Activated CD8-positive, alpha-beta T cell treated with anti-CD3 and anti-CD28 coated beads for 36 hours (primary cell): Measurements from ENCODE around the gene TOM1L2. TPM values are rescaled to one million over a fixed set of nuclear protein-coding genes. Genes with fewer than 3 reads are reported as not detected.

ENCODE experiments used
- ATAC-seq: fragments of 200-7000 bp; cut with Tn5 transposase; one replicate; pipeline ENCODE4 v1.10.0; 2021; ENCODE audit warnings: mild to moderate bottlenecking, moderate library complexity
- CTCF ChIA-PET: fragments of 350-600 bp; sonication (Branson Sonifier 250); formaldehyde crosslinking; loops from one replicate; lab custom pipeline; 2021; ENCODE audit warnings: antibody characterized with exemption; lab: Charles Lee
- POLR2A ChIA-PET: fragments of 350-600 bp; sonication (Branson Sonifier 250); formaldehyde crosslinking; loops from one replicate; lab custom pipeline; 2021; ENCODE audit warnings: antibody characterized with exemption; lab: Charles Lee
- DNase-seq: peaks from one replicate; pipeline ENCODE4 v3.0.0-alpha.2; 2020
- H3K27ac Mint-ChIP-seq: one replicate; pipeline ENCODE4 v1.8.0; 2021; ENCODE audit warnings: mild to moderate bottlenecking, mixed read lengths
- H3K27me3 Mint-ChIP-seq: one replicate; pipeline ENCODE4 v1.8.0; 2021; ENCODE audit warnings: mixed read lengths
- H3K36me3 Mint-ChIP-seq: one replicate; pipeline ENCODE4 v1.8.0; 2021; ENCODE audit warnings: low read depth, mixed read lengths
- H3K4me1 Mint-ChIP-seq: one replicate; pipeline ENCODE4 v1.8.0; 2021; ENCODE audit warnings: low read depth, mixed read lengths
- H3K4me3 Mint-ChIP-seq: one replicate; pipeline ENCODE4 v1.8.0; 2021; ENCODE audit warnings: mild to moderate bottlenecking, moderate library complexity, mixed read lengths
- H3K9me3 Mint-ChIP-seq: one replicate; pipeline ENCODE4 v1.8.0; 2021; ENCODE audit warnings: mixed read lengths
- intact Hi-C: fragments of 100-400 bp; cut with micrococcal nuclease; formaldehyde crosslinking; loops from one replicate; pipeline ENCODE4 v1.10.0; 2022
- total RNA-seq, 2 experiments: library from RNA; stranded (reverse); gene quantifications; one replicate each; pipeline ENCODE4 v1.2.3, GENCODE V29; 2021
- TF ChIP-seq, protein P1 (sequence below): fragments of 200-600 bp; IDR thresholded peaks from one replicate; pipeline ENCODE4 v1.8.0; 2022; ENCODE audit warnings: antibody characterized with exemption, mild to moderate bottlenecking

TOM1L2 gene
- total RNA-seq, 2 experiments from 2014 or later: 10.3 to 10.8 TPM

DNA sequence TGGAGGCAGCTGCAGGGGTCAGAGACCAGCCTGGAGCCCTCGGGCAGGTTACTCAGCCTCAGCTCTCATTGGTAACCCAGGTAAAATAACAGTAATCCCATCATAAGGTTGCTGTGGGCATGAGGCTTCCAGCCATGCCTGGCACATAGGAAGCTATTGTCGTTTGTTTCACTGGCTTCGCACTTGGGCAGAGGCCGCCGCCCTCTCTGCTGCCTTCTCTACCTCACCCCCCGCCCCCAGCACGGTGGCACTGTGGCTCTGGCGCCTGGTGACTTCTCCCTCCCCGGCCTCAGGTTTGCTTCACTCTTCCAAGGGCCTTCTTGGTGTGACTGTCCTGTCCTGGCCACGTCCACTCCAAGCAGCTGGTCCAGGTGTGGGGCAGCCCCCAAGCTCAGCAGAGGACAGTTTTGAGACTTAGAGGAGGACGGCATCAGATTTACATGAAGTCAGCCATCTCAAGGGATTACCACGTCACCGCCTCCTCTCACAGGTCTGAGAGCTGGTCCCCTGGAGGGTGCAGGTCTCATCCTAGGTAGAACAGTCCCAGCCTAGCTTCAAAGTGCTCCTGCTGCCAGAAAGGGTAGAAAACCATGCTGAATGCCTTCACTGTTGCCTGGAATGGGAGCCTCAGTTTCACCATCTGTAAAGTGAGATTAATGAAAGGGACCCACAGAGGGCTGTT lies 170.3 kb downstream of the TOM1L2 start:
- ATAC-seq (no peak), DNase-seq (no peak)
- H3K27ac Mint-ChIP-seq: no peak overlapping the region
- H3K4me1 Mint-ChIP-seq: peaks cover 2% of the 10 kb centered on the region
- ChIA-PET POLR2A (interaction anchor here (0.7 to 1.5 kb wide), 5 partner anchors 9 to 30 kb away, joined by 3 to 5 read pairs (median 3); no protein-coding TSS in a partner anchor), CTCF (interaction anchor here (1.0 to 3.9 kb wide), 7 partner anchors 10 to 135 kb away, joined by 3 to 17 read pairs (median 3); no protein-coding TSS in a partner anchor)
- H3K27me3 Mint-ChIP-seq: no peaks in the 10 kb centered on the region
- intact Hi-C loops: no loop called here
- peaks cover 8% of the 10 kb centered on the region for H3K36me3 Mint-ChIP-seq
- TF ChIP-seq, protein P1, sequence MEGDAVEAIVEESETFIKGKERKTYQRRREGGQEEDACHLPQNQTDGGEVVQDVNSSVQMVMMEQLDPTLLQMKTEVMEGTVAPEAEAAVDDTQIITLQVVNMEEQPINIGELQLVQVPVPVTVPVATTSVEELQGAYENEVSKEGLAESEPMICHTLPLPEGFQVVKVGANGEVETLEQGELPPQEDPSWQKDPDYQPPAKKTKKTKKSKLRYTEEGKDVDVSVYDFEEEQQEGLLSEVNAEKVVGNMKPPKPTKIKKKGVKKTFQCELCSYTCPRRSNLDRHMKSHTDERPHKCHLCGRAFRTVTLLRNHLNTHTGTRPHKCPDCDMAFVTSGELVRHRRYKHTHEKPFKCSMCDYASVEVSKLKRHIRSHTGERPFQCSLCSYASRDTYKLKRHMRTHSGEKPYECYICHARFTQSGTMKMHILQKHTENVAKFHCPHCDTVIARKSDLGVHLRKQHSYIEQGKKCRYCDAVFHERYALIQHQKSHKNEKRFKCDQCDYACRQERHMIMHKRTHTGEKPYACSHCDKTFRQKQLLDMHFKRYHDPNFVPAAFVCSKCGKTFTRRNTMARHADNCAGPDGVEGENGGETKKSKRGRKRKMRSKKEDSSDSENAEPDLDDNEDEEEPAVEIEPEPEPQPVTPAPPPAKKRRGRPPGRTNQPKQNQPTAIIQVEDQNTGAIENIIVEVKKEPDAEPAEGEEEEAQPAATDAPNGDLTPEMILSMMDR: no peak
- no peak overlapping the region for H3K4me3 Mint-ChIP-seq
- no peaks in the 10 kb centered on the region for H3K9me3 Mint-ChIP-seq

DNA sequence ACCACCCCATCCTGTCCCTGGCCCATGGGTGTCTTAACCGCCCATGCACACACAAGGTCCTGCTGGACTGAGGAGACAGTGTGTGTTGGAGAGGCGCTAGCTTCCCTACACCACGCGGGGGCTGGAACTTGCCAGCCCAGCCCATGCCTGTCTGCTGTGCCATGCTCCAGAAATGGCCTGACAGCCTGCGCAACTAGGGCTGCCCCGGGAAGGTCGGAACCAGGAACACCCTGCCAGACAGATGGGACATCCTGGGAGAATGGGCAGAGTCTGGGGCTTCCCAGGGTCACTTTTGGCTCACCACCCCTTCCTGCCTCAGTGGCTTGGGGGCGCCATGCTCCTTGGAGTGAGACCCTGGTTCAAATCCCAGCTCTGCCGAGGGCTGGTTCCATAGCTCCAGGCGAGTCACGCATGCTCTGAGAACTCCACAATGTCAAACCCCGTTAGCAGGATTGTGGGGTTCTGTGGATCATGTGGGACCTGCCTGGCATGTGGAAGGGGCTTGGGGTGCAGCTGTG lies 171.6 kb downstream of the TOM1L2 start:
- TF ChIP-seq, protein P1: no peak
- ChIA-PET POLR2A (interaction anchor here (1.0 to 1.5 kb wide), 2 partner anchors 9 to 12 kb away, joined by 3 to 5 read pairs; no protein-coding TSS in a partner anchor), CTCF (interaction anchor here (1.0 to 3.9 kb wide), 3 partner anchors 12 to 113 kb away, joined by 3 to 17 read pairs (median 3); no protein-coding TSS in a partner anchor)
- Mint-ChIP-seq H3K36me3 (peaks cover 3% of the 10 kb centered on the region), H3K4me3 (no peak overlapping the region), H3K27ac (no peak overlapping the region), H3K9me3 (no peaks in the 10 kb centered on the region), H3K27me3 (no peaks in the 10 kb centered on the region), H3K4me1 (no peaks in the 10 kb centered on the region)
- intact Hi-C loops: no loop called here
- DNase-seq: no peak
- no peak for ATAC-seq

DNA sequence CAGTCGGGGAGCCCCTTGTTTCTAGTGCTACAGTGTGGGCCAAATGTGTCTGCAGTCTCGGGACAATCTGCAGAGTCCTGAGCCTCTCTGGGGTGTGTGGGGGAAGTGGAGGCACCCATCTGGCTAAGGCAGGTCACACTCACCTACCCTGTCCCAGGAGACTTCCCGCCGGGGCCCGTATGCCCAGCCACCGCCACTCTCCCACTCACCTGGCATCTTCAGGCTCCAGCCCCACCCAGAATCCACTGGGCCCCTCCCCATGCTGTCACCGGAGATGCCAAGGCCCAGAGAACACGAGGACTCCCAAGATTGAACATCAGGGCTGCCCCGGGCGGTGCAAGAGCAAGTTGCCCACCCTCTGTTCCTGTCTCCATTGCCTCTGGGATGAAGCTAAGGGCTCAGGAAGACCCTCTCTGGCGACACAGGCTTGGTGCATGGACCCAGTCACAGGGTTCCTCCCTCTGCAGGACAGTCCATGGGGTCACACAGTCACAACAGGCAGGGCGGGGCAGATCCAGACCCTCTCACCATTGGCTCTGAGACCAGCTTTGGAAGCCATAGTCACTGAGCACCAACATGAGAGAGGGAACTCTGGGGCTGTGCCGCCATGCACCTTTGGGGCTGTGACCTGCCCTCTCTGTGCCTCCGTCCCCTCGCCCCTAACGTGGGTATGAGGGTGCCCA lies 173.5 kb downstream of the TOM1L2 start:
- TF ChIP-seq, protein P1: no peak
- Mint-ChIP-seq H3K4me3 (no peak overlapping the region), H3K36me3 (peaks cover 4% of the 10 kb centered on the region), H3K4me1 (peaks cover 4% of the 10 kb centered on the region), H3K9me3 (no peaks in the 10 kb centered on the region), H3K27me3 (no peaks in the 10 kb centered on the region), H3K27ac (no peak overlapping the region)
- ChIA-PET CTCF (interaction anchor here (0.9 kb wide), 1 partner anchor 86 kb away, joined by 3 read pairs; no protein-coding TSS in a partner anchor), POLR2A (no interaction called here)
- no peak for DNase-seq
- ATAC-seq: no peak
- intact Hi-C loops: no loop called here

DNA sequence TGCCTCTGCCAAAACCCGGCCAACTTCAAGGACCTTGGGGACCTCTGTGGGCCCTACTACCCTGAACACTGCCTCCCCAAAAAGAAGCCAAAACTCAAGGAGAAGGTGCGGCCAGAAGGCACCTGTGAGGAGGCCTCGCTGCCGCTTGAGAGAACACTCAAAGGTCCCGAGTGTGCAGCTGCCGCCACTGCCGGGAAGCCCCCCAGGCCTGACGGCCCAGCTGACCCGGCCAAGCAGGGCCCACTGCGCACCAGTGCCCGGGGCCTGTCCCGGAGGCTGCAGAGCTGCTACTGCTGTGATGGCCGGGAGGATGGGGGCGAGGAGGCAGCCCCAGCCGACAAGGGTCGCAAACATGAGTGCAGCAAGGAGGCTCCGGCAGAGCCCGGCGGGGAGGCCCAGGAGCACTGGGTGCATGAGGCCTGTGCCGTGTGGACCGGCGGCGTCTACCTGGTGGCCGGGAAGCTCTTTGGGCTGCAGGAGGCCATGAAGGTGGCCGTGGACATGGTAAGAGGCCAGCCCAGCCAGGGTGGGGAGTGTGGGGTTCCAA lies 174.1 kb downstream of the TOM1L2 start:
- TF ChIP-seq, protein P1: no peak
- DNase-seq (no peak), ATAC-seq (no peak)
- Mint-ChIP-seq H3K4me1 (peaks cover 9% of the 10 kb centered on the region), H3K4me3 (no peak overlapping the region), H3K36me3 (peaks cover 9% of the 10 kb centered on the region), H3K9me3 (no peaks in the 10 kb centered on the region), H3K27me3 (no peaks in the 10 kb centered on the region), H3K27ac (no peak overlapping the region)
- intact Hi-C loops: no loop called here
- POLR2A ChIA-PET: no interaction called here
- CTCF ChIA-PET: interaction anchor here (0.9 kb wide), 1 partner anchor 87 kb away, joined by 3 read pairs; no protein-coding TSS in a partner anchor
